Lung microvascular endothelial cell (primary cell): ENCODE measurements around the gene GPR150. TPM values are rescaled to one million over a fixed set of nuclear protein-coding genes. Genes with fewer than 3 reads are reported as not detected.

ENCODE experiments used
- DNase-seq, 2 donors: peaks; one replicate each; pipeline versions ENCODE4 v3.0.0 to v3.0.0-alpha.2; 2010; ENCODE audit warnings: low read depth in 2 of 2
- total RNA-seq: library from RNA; depleted of rRNA; stranded (reverse); fragments of >200 nt; gene quantifications from 2 replicates; pipeline ENCODE4 v1.2.1, GENCODE V29; 2014

Gene GPR150
- total RNA-seq, 1 donor from 2014 or later = under 0.01 TPM

DNA sequence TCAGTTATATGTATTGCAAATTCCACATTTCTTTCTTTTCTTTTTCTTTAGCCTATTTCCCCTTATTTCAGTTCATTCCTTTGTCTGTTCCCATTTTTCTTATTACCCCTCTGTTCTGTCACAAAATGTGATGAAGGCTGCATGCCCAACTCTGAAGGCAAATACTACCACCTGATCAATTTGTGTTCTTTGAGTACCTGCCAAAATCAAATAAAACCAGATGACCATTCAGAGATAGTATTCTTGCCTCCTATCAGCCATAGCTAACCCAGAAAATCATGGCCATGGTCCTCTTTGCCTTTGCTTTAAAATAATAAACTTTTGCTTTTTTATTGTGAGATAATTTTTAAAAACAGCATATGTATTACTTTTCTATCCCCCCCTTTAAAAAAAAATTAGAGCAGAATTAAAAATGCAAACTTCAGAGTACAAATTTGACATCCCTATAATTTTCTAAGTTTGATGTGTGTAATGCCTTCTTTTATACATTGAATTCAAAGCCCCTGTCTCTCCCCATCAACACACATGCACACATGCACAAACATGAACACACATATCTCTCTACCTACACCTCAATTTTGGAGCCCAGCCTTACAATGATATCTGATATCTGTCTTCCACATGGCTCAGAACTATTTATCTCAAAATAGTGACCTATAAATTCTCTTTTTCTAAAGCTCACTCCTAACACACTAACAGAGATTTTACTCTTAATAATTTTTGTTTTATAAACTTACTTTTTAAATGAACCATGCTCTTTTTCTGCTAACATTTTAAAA lies 30.1 kb downstream of the GPR150 start:
- DNase-seq = no peak

DNA sequence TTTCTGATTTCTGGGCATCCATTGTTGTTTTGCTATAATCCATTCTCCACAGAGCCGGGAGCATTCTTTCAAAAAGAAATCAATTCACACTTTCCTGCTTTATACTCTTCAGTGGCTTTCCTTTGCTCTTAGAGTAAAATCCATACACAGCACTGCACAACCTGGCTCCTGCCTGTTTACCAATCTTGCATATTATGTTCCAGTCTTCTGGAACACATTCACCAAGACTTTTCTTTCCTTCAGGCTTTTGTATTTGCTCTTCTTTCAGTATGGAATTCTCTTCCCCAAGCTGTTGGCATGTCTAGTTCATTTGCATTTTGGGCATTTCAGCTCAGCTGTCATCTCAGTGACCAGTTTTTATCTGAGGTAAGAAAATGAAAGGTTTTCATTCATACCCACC lies 33.0 kb downstream of the GPR150 start:
- no peak for DNase-seq

DNA sequence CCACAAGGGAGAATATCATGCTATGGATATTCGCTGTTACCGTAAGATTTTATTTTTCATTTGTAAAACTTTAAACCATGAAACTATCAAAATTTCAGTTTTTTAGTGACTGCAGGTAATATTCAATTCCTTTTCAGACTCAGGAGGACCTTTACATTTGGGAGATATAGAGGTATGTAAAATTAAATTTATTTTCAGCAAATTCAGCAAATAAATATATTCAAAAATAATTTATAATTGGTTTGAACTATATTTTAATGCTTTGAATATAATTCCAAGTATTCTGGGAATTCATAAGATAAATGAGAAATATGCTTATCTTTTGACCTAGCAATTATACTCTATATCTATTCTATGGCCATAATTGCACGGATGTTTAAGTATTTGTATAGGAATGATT lies 34.3 kb downstream of the GPR150 start:
- no peak for DNase-seq

DNA sequence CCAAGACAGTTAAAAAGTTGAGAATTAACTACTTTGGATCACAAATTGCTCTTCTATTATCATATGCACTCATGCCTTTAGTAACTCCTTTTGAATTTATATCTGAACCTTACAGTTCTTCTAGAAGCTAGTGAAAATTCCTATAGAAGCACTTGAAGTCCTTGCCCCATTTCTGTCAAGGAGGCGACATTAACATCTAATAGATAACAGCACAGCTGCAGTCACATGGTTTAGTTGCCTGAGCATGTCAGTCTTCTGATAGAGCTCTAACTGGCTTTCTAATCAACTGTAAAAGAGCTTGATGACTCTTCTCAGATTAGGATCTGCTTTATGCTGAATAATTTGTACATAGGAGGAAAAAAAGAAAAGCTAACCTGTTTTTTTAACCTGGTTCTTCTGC lies 35.7 kb downstream of the GPR150 start:
- no peak for DNase-seq

GRCh38 chr5:95660060-95660459 lies 40.2 kb downstream of the GPR150 start:
- no peak for DNase-seq

DNA sequence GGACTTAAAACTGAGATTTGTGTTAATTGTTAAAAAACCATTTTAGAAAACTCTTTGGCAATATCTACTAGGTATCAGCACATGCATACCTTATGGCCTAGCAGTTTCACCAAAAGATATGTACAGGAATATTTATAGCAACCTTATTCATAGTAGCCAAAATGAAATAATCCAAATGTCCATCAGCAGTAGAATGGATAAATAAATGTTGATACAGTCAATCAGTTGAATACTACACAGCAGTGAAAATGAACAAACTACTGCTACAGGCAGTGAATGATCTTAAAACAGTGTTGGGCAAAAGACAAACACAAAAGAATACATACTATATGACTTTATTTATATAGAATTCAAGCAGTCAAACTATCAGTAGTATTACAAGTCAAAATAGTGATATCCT lies 43.1 kb downstream of the GPR150 start:
- no peak for DNase-seq

GRCh38 chr5:95664204-95664786 lies 44.4 kb downstream of the GPR150 start:
- DNase-seq = peak; percentile 41 to 51

- no peak for DNase-seq
These were observed 47.3 kb downstream of the GPR150 start for GRCh38 chr5:95667061-95667618.

DNA sequence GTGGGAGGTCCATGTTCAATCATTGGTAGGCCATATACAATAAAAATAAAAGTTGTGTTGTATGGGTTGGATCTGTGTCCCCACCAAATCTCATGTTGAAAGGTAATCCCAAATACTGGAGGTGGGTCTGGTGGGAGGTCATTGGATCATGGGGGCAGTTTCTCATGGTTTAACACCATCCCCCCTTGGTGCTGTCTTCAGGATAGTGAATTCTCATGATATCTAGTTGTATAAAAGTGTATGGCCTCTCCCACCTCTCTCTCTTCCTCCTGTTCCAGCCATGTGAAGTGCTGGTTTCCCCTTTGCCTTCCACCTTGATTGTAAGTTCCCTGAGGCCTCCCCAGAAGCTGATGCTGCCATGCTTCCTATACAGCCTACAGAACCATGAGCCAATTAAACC lies 47.8 kb downstream of the GPR150 start:
- no peak for DNase-seq

DNA sequence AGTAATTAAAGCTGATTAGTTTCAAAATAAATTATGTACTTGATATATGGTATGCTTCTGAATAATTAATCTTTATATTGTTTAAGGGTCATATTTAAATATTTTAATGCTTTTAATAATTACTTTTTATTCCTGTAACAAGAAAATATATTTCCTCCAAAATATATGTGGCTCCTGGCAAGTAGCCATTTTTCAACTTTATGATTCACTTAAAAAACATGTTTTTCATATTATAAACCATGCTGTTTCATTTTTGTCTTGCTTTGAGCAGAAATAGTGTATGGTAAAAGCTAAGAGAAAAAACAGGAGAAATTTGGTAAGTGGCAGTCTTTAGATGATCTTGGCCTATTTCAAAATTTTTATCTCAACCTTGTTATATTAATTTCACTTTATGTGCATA lies 48.3 kb downstream of the GPR150 start:
- peak; percentile 19 for DNase-seq

- peak in 1 of 2 donors; percentile 78 for DNase-seq
These were observed 48.8 kb downstream of the GPR150 start for GRCh38 chr5:95668728-95669127.

GRCh38 chr5:95669540-95669939 lies 49.7 kb downstream of the GPR150 start:
- DNase-seq = peak; percentile 63 to 93

- DNase-seq = no peak
These were observed 50.1 kb downstream of the GPR150 start for GRCh38 chr5:95669985-95670384.

DNA sequence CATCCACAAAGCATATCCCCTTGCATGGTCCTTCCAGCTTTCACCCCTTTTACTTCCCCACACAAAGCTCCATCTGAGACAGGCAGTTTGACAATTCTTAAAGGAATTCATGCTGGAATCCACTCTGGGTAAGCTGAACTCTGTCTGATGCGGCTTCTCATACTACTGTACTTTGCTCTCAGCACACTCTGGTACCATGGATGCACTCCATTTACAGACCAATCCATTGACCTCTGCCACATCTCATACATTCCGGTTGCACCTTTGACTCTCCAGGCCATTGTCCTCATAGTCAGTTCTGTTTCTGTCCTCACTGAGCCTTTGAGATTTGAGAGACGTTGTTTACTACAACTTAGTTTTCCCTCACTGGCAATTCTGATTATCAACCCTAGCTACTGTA lies 50.7 kb downstream of the GPR150 start:
- DNase-seq = no peak

Other genes starting within 250 kb of the GPR150 start
- 0.22 TPM in 1 of 2 replicates, not detected in the other for gene FAM81B, start 228.7 kb upstream of the GPR150 start, total RNA-seq
- gene SKIC3, start 65.1 kb upstream of the GPR150 start, total RNA-seq = 69.7 and 91.5 TPM in 2 replicates
- gene ARSK, start 65.0 kb upstream of the GPR150 start, total RNA-seq = 1.6 and 2.4 TPM in 2 replicates
- gene RFESD, start 26.7 kb downstream of the GPR150 start, total RNA-seq = 0.65 and 1.6 TPM in 2 replicates
- not detected in 2 replicates for gene SPATA9, start 62.9 kb downstream of the GPR150 start, total RNA-seq
- gene RHOBTB3, start 111.2 kb downstream of the GPR150 start, total RNA-seq = 25.2 and 40.5 TPM in 2 replicates
- 31.6 and 38.7 TPM in 2 replicates for gene GLRX, start 202.6 kb downstream of the GPR150 start, total RNA-seq